Embryonic facial prominence (tissue), 1 donor: ENCODE data around the gene INTS7.
"Not testable (repeated sequence)": the region's sequence is repeated elsewhere in the genome, so short reads cannot be mapped to it uniquely, and the experiment has no call there.

ENCODE experiments used
- DNase-seq: peaks from one replicate; pipeline ENCODE4 v3.0.0-alpha.2; 2016; ENCODE audit errors: extremely low spot score

Gene INTS7

DNA sequence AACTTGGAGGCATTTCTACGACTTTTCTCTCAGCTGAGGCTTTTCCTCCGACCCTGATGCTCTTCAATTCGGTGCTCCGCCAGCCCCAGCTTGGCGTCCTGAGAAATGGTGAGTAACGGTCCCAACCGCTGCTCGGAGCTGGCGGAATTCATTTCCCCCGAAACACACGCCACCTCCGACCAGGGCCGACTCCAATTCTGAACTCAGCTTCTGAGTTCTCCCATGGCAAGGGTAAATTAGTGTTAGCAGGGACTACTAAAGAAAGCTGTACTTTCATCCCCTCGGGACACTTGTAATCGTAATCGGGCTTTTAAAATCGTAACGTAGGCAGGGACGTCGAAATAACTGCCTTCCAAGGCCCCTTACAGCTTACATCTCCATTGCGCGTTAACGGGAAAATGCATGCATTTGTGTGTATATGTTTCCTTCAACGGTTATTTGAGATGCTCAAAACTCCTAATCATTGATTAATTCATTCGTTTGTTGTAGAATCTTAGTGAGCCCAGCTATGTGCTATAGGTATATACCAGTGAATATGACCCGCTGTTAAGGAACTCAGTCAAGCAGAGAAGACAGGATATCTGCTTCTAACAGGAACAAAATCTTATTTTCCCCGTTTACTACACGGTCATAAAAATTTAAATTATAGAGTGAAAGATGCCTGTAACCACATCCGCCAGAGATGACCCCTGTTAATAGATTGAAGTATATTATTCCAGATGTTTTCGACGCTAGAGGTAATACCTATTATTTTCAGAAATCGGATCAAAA is 663 bp upstream of the INTS7 start:
- no peak for DNase-seq

DNA sequence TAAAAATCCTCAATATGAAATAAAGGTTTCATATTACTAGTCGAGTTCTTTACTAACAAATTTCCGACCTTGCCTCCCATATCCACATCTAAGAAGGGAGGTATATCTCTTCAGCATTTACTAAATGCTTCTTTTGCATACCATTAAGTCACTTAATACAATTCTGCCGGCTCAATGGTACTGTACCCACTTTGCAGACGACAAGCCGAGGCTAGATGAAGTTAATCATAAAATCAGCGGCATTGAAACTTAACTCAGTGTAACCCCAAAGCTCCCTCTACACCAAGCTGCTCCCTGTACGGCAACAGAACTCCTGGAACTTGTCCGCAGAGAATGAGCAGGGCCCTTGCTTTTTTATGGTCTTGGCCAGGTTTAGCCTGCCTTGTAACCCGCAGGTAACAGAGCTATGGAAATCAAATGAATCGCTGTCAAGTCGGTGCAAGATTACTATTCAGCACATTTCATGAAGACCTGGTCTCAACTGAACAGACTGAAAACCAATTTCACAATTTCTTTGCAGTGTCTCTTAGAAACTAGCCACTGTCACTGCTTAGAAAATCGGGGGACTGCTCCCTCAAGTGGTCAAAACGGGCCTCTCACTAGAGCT is 738 bp downstream of the INTS7 start:
- DNase-seq = no peak

DNA sequence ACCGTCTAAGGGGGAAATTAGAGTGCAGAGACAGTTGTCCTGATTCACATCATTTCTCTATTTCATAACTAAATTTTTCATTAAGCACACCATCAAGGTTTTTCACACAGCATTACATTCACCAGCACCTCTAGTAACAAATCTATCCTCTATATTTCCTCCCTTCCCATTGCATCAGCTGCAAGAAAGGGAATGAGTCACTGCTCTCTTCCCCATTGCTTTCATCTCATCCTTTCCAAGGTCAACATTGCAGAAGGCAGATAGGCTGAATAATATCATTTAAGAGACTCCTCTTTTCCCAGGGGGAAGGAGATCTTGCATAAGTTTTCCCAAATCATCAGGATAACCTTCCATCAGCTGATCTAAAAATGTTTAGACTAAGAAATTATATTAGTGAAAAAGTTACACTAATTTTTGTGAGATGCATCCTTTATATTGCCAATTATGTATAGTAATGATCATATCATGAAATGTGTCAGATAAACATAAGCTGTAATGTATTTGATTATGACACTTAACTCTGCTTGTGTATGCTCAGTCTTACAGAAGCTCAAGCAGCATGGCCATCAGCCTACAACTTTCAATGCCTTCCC is 4.3 kb downstream of the INTS7 start:
- no peak for DNase-seq

- DNase-seq = not testable (repeated sequence)
Measured at GRCh38 chr1:212027727-212028126, 7.6 kb downstream of the INTS7 start.

DNA sequence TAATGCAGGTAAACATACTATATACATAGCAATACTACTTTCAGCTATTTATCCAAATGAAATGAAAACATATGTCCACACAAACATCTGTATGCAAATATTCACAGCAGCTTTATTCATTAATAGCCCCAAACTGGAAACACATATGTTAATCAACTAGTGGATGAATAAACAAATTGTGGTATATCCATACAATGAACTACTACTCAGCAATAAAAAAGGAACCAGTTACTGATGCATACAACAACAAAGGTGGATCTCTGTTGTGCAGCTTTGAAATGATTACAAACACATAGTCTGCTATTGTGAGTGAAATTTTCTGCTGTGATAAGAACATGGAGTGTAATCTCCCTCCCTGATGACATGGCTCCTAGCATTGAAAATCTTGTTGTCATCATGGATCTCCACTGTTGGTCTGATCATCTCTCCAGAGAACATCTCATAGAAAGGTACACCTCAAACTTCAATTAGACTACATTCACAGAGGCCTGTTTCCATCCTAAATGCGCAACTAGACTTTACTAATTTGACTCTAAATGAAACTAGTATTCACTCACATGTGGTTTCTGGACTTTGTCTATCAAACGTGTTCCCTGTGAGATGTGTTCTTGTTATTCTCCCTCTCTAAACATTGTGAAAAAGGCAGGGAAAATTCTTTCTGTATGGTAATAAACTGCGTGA is 10.7 kb downstream of the INTS7 start:
- no peak for DNase-seq

DNA sequence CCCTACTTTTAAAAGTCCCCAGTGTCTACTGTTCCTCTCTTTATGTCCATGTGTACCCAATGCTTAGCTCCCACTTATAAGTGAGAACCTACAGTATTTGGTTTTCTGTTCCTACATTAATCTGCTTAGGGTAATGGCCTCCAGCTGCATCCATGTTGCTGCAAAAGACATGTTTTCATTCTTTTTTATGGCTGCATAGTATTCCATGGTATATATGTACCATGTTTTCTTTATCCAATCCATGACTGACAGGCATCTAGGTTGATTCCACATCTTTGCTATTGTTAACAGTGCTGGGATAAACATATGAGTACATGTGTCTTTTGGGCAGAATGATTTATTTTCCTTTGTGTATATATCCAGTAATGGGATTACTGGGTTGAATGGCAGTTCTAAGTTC is 12.4 kb downstream of the INTS7 start:
- not testable (repeated sequence) for DNase-seq

- no peak for DNase-seq
Measured at GRCh38 chr1:212021563-212021962, 13.8 kb downstream of the INTS7 start.

DNA sequence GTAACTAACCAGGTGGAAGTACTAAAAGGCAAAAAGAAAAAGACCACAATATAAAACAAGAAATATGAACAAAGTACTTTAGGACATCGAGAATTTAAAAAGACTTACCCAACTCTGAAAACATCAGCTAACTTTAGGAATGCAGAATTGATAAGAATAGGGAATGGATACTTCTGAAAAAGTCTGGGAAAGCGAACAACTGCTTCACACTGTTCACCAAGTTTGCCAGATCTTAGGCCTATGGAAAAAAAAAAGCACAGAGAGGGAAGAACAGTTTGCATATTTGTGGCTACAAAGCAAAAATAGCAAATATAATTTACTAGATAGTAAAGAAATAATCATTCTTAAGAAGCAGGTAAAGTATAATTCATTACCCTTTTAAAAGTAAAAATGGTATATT is 14.4 kb downstream of the INTS7 start:
- no peak for DNase-seq

- no peak for DNase-seq
Measured at GRCh38 chr1:212013672-212014071, 21.7 kb downstream of the INTS7 start.

DNA sequence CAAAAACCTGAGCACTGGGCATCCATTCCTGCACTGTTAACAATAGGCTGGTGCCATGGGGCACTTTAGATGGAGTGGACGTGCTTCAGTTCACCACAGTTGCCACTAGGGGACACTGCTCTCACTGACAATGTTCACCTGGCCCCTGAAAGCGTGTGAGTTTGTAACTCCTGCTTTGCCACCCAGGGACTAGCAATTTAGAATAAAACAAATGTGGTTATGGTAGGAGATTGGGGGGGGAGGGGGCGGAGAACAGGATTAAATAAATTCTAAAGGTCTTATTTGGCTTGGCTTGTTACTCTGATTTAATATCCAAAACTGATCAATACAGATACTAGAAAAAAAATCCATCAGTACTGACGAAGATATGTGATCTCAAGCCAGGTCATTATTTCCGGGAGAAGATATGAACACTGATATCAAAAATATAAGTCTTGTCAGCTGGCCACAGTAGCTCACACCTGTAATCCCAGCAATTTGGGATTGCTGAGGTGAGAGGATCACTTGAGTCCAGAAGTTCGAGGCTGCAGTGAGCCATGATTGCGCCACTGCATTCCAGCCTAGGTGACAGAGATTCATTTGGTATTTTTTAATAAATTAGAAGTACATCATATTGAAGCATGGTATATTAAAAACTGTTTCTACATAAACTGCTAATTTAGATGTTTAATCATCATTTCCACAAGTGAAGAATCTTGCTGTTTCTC is 23.2 kb downstream of the INTS7 start:
- DNase-seq = no peak

- no peak for DNase-seq
Measured at GRCh38 chr1:212010004-212010403, 25.4 kb downstream of the INTS7 start.

DNA sequence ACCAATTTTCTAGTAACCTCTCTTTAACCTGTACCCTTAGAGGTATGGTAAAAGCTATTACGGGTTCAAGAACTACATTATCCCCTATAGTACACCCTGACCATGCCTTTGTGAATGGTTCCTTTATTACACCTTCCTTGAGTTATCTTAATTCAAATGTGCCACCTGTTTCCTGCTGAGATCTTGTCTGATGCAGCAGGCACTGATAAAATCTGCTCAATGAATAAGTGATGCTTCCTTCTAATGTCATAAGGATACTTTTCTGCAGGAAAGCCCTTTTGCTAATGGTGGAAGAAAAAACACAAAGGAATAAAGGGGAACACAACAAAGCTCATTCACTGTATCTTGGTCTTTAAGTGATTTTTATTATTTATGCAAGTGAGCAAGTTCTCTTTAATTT is 25.8 kb downstream of the INTS7 start:
- no peak for DNase-seq

GRCh38 chr1:212007886-212008285 is 27.5 kb downstream of the INTS7 start:
- DNase-seq = peak; percentile 7

- no peak for DNase-seq
Measured at GRCh38 chr1:212007178-212007577, 28.2 kb downstream of the INTS7 start.

GRCh38 chr1:212004895-212005608 is 30.3 kb downstream of the INTS7 start:
- no peak for DNase-seq

- DNase-seq = no peak
Measured at GRCh38 chr1:212002536-212002935, 32.8 kb downstream of the INTS7 start.

DNA sequence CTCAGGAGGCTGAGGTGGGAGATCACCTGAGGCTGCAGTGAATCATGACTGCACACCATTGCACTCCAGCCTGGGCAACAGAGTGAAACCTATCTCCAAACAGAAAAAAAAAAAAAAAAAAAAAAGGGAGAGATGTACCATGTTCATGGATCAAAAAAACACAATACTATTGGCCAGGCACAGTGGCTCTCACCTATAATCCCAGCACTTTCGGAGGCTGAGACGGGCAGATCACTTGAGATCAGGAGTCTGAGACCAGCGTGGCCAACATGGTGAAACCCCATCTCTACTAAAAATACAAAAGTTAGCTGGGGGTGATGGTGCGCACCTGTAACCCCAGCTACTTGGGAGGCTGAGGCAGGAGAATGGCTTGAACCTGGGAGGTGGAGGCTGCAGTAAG is 37.9 kb downstream of the INTS7 start:
- DNase-seq = not testable (repeated sequence)

DNA sequence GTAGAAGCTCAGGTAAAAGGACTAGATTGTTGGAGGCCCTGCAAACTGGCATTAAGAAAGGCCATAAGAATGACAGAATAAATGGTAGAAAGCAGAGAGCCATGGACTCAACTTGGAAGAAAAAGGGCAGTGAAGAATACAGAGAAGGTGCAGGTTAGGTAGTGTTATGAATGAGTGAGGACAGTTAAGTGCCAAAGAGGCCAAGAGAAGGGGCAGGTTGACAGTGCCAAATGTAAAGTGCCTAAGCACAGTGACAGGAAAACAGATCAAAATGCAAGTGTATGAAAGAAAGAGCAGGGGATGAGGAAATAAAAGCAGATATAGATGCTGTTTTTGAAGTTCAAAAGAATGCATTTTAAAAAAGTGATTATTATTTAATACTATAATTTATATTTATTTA is 43.7 kb downstream of the INTS7 start:
- no peak for DNase-seq

GRCh38 chr1:211986628-211987254 is 48.6 kb downstream of the INTS7 start:
- DNase-seq = no peak

DNA sequence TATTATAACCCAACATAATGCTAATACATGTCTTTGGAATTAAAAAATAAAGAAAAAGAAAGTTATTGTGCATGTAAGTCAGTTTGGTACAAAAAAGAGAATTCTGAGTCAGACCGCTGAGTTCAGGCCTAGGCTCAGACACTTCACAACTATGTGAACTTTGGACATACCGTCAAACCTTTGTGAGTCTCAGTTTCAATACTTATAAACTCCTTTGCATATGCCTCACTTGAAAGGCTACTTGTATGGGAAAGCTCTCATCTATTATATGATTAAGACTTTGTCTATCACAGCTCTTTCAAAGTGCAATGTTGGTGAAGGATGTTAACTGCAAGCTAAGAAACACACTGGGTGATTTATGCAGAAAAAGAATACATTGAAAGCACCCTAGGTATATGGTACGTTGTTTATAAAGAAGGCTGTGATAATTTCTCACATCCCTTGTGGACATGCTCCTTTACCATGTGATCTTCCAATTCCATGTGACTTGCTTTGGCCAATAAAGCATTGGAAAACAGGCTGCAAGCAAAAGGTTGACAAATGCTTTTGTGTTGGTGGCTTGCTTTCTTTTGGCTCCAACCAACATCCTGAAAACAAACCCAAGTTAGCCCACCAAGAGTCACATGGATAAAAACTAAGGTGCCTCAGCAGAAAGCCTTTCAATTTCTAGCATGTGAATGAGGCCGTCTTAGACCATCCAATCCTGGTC is 49.6 kb downstream of the INTS7 start:
- DNase-seq = no peak
